Measurements from ENCODE around the gene PMEL.

PMEL gene

GRCh38 chr12:55955800-55956508 is 9.9 kb downstream of the PMEL start:
- H3K27me3 ChIP-seq (ENCODE audit: insufficient read depth, low read length): no peaks in the 10 kb centered on the region
- H3K4me2 ChIP-seq (ENCODE audit: low read length): peak overlapping the region; percentile 42
- H2AK5ac ChIP-seq (ENCODE audit: low read length): no peak overlapping the region
- H3K4me3 ChIP-seq (ENCODE audit: low read depth, low read length): no peak overlapping the region
- peak overlapping the region; percentile 83 for H4K91ac ChIP-seq (ENCODE audit: low read depth, low read length)
- H2BK5ac ChIP-seq (ENCODE audit: low read depth, low read length, poor library complexity): peak overlapping the region; percentile 74
- H2AFZ ChIP-seq (ENCODE audit: insufficient read depth, low read length, poor library complexity): no peak overlapping the region
- peaks cover 23% of the 10 kb centered on the region for H3K79me1 ChIP-seq (ENCODE audit: low read length)
- H3K4me1 ChIP-seq (ENCODE audit: control insufficient read depth in 1 of 2, insufficient read depth in 2 of 2, low read length in 2 of 2): peaks cover 28 to 29% of the 10 kb centered on the region in 2 experiments
- no peaks in the 10 kb centered on the region for H3K9me3 ChIP-seq (ENCODE audit: insufficient read depth, low read depth, low read length)
- WGBS (ENCODE audit: extremely low coverage, insufficient coverage, insufficient read length): no CpG with 5 or more reads among the region's 6 CpGs
- H3K36me3 ChIP-seq (ENCODE audit: control insufficient read depth in 1 of 2, insufficient read depth in 2 of 2, low read length in 2 of 2): peaks cover 14 to 27% of the 10 kb centered on the region in 2 experiments
- H4K8ac ChIP-seq (ENCODE audit: low read depth, low read length): peak overlapping the region; percentile 79
- H3K9ac ChIP-seq (ENCODE audit: low read length): no peak overlapping the region
- peak overlapping the region; percentile 19 for H2BK12ac ChIP-seq (ENCODE audit: low read length)
- H3K14ac ChIP-seq (ENCODE audit: low read length): peak overlapping the region; percentile 48
- H3K27ac ChIP-seq (ENCODE audit: low read depth, low read length): peak overlapping the region; percentile 69
- DNase-seq: peak; percentile 90 to 98
- peaks cover 3% of the 10 kb centered on the region for H3K79me2 ChIP-seq (ENCODE audit: control insufficient read depth, insufficient read depth, low read length, poor library complexity)
- peak overlapping the region; percentile 83 for H2BK120ac ChIP-seq (ENCODE audit: insufficient read depth, low read length, poor library complexity)
- no peak overlapping the region for H4K12ac ChIP-seq (ENCODE audit: low read depth, low read length)
- H3K23ac ChIP-seq (ENCODE audit: low read length): no peak overlapping the region
- peak overlapping the region; percentile 36 for H3K18ac ChIP-seq (ENCODE audit: low read length)
- no peak overlapping the region for H3K4ac ChIP-seq (ENCODE audit: low read depth, low read length)

GRCh38 chr12:55955344-55955743 is 10.5 kb downstream of the PMEL start:
- peak overlapping the region; percentile 74 for H2AK5ac ChIP-seq (ENCODE audit: low read length)
- H4K91ac ChIP-seq (ENCODE audit: low read depth, low read length): peak overlapping the region; percentile 83
- no peak overlapping the region for H3K23ac ChIP-seq (ENCODE audit: low read length)
- peak overlapping the region; percentile 73 for H3K18ac ChIP-seq (ENCODE audit: low read length)
- H3K14ac ChIP-seq (ENCODE audit: low read length): peak overlapping the region; percentile 80
- peak overlapping the region; percentile 79 for H4K8ac ChIP-seq (ENCODE audit: low read depth, low read length)
- H3K4me3 ChIP-seq (ENCODE audit: low read depth, low read length): no peak overlapping the region
- H3K36me3 ChIP-seq (ENCODE audit: control insufficient read depth in 1 of 2, insufficient read depth in 2 of 2, low read length in 2 of 2): peaks cover 14 to 27% of the 10 kb centered on the region in 2 experiments
- H3K4ac ChIP-seq (ENCODE audit: low read depth, low read length): peak overlapping the region; percentile 50
- peak overlapping the region; percentile 83 for H2BK120ac ChIP-seq (ENCODE audit: insufficient read depth, low read length, poor library complexity)
- H3K4me1 ChIP-seq (ENCODE audit: control insufficient read depth in 1 of 2, insufficient read depth in 2 of 2, low read length in 2 of 2): peaks cover 28 to 29% of the 10 kb centered on the region in 2 experiments
- peaks cover 3% of the 10 kb centered on the region for H3K79me2 ChIP-seq (ENCODE audit: control insufficient read depth, insufficient read depth, low read length, poor library complexity)
- peak overlapping the region; percentile 76 for H2AFZ ChIP-seq (ENCODE audit: insufficient read depth, low read length, poor library complexity)
- no peak overlapping the region for H3K4me2 ChIP-seq (ENCODE audit: low read length)
- peak overlapping the region; percentile 37 for H2BK12ac ChIP-seq (ENCODE audit: low read length)
- H3K9ac ChIP-seq (ENCODE audit: low read length): no peak overlapping the region
- peaks cover 23% of the 10 kb centered on the region for H3K79me1 ChIP-seq (ENCODE audit: low read length)
- peak overlapping the region; percentile 69 for H3K27ac ChIP-seq (ENCODE audit: low read depth, low read length)
- DNase-seq: no peak
- H3K9me3 ChIP-seq (ENCODE audit: insufficient read depth, low read depth, low read length): no peaks in the 10 kb centered on the region
- H2BK5ac ChIP-seq (ENCODE audit: low read depth, low read length, poor library complexity): peak overlapping the region; percentile 74
- H3K27me3 ChIP-seq (ENCODE audit: insufficient read depth, low read length): no peaks in the 10 kb centered on the region
- peak overlapping the region; percentile 10 for H4K12ac ChIP-seq (ENCODE audit: low read depth, low read length)
- WGBS (ENCODE audit: extremely low coverage, insufficient coverage, insufficient read length): no CpG with 5 or more reads among the region's 4 CpGs

DNA sequence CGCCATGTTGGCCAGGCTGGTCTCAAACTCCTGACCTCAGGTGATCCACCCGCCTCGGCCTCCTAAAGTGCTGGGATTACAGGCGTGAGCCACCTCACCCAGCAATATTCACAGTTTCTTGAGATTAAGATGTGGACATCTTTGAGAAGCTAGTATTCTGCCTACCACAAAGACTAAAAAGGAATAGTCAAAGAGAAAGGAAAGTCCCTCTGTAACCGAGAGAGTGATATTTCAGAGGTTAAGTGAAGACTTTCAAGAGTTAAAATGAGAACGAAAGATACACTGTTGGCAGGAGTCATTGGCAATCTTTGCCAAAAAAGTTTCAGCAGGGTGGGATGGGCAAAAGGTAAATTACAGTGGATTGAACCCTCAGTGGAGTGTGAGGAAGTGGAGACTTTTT is 19.3 kb downstream of the PMEL start:
- no peak for DNase-seq
- Histone ChIP-seq H3K4ac (ENCODE audit: low read depth, low read length) (no peak overlapping the region), H3K23ac (ENCODE audit: low read length) (no peak overlapping the region), H3K14ac (ENCODE audit: low read length) (no peak overlapping the region), H3K9me3 (ENCODE audit: insufficient read depth, low read depth, low read length) (no peaks in the 10 kb centered on the region), H3K4me2 (ENCODE audit: low read length) (no peak overlapping the region), H2BK120ac (ENCODE audit: insufficient read depth, low read length, poor library complexity) (no peak overlapping the region), H4K12ac (ENCODE audit: low read depth, low read length) (no peak overlapping the region), H3K4me3 (ENCODE audit: low read depth, low read length) (no peak overlapping the region), H3K36me3 (ENCODE audit: control insufficient read depth in 1 of 2, insufficient read depth in 2 of 2, low read length in 2 of 2) (peaks cover 6 to 18% of the 10 kb centered on the region in 2 experiments), H2AK5ac (ENCODE audit: low read length) (no peak overlapping the region), H3K9ac (ENCODE audit: low read length) (no peak overlapping the region), H4K8ac (ENCODE audit: low read depth, low read length) (no peak overlapping the region), H3K27ac (ENCODE audit: low read depth, low read length) (no peak overlapping the region), H3K79me1 (ENCODE audit: low read length) (no peaks in the 10 kb centered on the region), H3K18ac (ENCODE audit: low read length) (no peak overlapping the region), H2BK5ac (ENCODE audit: low read depth, low read length, poor library complexity) (no peak overlapping the region), H3K79me2 (ENCODE audit: control insufficient read depth, insufficient read depth, low read length, poor library complexity) (no peaks in the 10 kb centered on the region), H2AFZ (ENCODE audit: insufficient read depth, low read length, poor library complexity) (no peak overlapping the region), H4K91ac (ENCODE audit: low read depth, low read length) (no peak overlapping the region), H2BK12ac (ENCODE audit: low read length) (no peak overlapping the region), H3K27me3 (ENCODE audit: insufficient read depth, low read length) (no peaks in the 10 kb centered on the region), H3K4me1 (ENCODE audit: control insufficient read depth in 1 of 2, insufficient read depth in 2 of 2, low read length in 2 of 2) (no peaks in the 10 kb centered on the region)
- WGBS (ENCODE audit: extremely low coverage, insufficient coverage, insufficient read length): no CpG with 5 or more reads among the region's 6 CpGs

- no peak overlapping the region for H3K18ac ChIP-seq (ENCODE audit: low read length)
- H4K91ac ChIP-seq (ENCODE audit: low read depth, low read length): no peak overlapping the region
- no peaks in the 10 kb centered on the region for H3K27me3 ChIP-seq (ENCODE audit: insufficient read depth, low read length)
- WGBS (ENCODE audit: extremely low coverage, insufficient coverage, insufficient read length): no CpG with 5 or more reads among the region's 1 CpG
- no peak overlapping the region for H2AK5ac ChIP-seq (ENCODE audit: low read length)
- no peak overlapping the region for H3K9ac ChIP-seq (ENCODE audit: low read length)
- no peaks in the 10 kb centered on the region for H3K79me1 ChIP-seq (ENCODE audit: low read length)
- no peak overlapping the region for H4K12ac ChIP-seq (ENCODE audit: low read depth, low read length)
- H3K4me3 ChIP-seq (ENCODE audit: low read depth, low read length): no peak overlapping the region
- no peak overlapping the region for H2AFZ ChIP-seq (ENCODE audit: insufficient read depth, low read length, poor library complexity)
- no peak overlapping the region for H3K23ac ChIP-seq (ENCODE audit: low read length)
- H2BK5ac ChIP-seq (ENCODE audit: low read depth, low read length, poor library complexity): no peak overlapping the region
- H2BK120ac ChIP-seq (ENCODE audit: insufficient read depth, low read length, poor library complexity): no peak overlapping the region
- H3K4me1 ChIP-seq (ENCODE audit: control insufficient read depth in 1 of 2, insufficient read depth in 2 of 2, low read length in 2 of 2): peaks cover 0 to 3% of the 10 kb centered on the region in 2 experiments
- H3K14ac ChIP-seq (ENCODE audit: low read length): no peak overlapping the region
- no peak overlapping the region for H3K4ac ChIP-seq (ENCODE audit: low read depth, low read length)
- DNase-seq: no peak
- H3K4me2 ChIP-seq (ENCODE audit: low read length): no peak overlapping the region
- no peaks in the 10 kb centered on the region for H3K79me2 ChIP-seq (ENCODE audit: control insufficient read depth, insufficient read depth, low read length, poor library complexity)
- H3K36me3 ChIP-seq (ENCODE audit: control insufficient read depth in 1 of 2, insufficient read depth in 2 of 2, low read length in 2 of 2): peaks cover 18 to 26% of the 10 kb centered on the region in 2 experiments
- no peaks in the 10 kb centered on the region for H3K9me3 ChIP-seq (ENCODE audit: insufficient read depth, low read depth, low read length)
- no peak overlapping the region for H2BK12ac ChIP-seq (ENCODE audit: low read length)
- no peak overlapping the region for H3K27ac ChIP-seq (ENCODE audit: low read depth, low read length)
- no peak overlapping the region for H4K8ac ChIP-seq (ENCODE audit: low read depth, low read length)
Measured at GRCh38 chr12:55942577-55943136, 23.2 kb downstream of the PMEL start.

All from trophoblast cell (in vitro differentiated cells and primary cell).